HG03432 (cell line): Measurements from ENCODE around the gene CELA1.
"Not testable (repeated sequence)": the region's sequence is repeated elsewhere in the genome, so short reads cannot be mapped to it uniquely, and the experiment has no call there.

Experiments
- ATAC-seq: cut with Tn5 transposase; IDR thresholded peaks from one replicate; pipeline ENCODE4 v1.9.1; 2021; ENCODE audit warnings: mild to moderate bottlenecking, moderate library complexity; ENCODE audit not compliant: unreplicated experiment

CELA1 gene

GRCh38 chr12:51349026-51349425, 2.5 kb upstream of the CELA1 start:
- ATAC-seq, result no peak

GRCh38 chr12:51348116-51348515, 1.6 kb upstream of the CELA1 start:
- ATAC-seq, result no peak

- ATAC-seq, result no peak
Measured at GRCh38 chr12:51345681-51346080, 798 bp downstream of the CELA1 start.

GRCh38 chr12:51343201-51343600, 3.3 kb downstream of the CELA1 start:
- no peak for ATAC-seq

- ATAC-seq, result no peak
Measured at GRCh38 chr12:51342416-51342815, 4.1 kb downstream of the CELA1 start.

GRCh38 chr12:51341251-51342007, 5.0 kb downstream of the CELA1 start:
- no peak for ATAC-seq

GRCh38 chr12:51339750-51340149, 6.7 kb downstream of the CELA1 start:
- no peak for ATAC-seq

- ATAC-seq, result not testable (repeated sequence)
Measured at GRCh38 chr12:51337336-51337735, 9.1 kb downstream of the CELA1 start.

- ATAC-seq, result no peak
Measured at GRCh38 chr12:51335931-51336330, 10.5 kb downstream of the CELA1 start.

- ATAC-seq, result no peak
Measured at GRCh38 chr12:51334764-51335163, 11.7 kb downstream of the CELA1 start.

- no peak for ATAC-seq
Measured at GRCh38 chr12:51333536-51333935, 12.9 kb downstream of the CELA1 start.

GRCh38 chr12:51330186-51330585, 16.3 kb downstream of the CELA1 start:
- no peak for ATAC-seq

- ATAC-seq, result no peak
Measured at GRCh38 chr12:51329742-51330141, 16.7 kb downstream of the CELA1 start.

- ATAC-seq, result no peak
Measured at GRCh38 chr12:51328587-51328986, 17.9 kb downstream of the CELA1 start.

GRCh38 chr12:51326698-51327439, 19.6 kb downstream of the CELA1 start:
- peak; percentile 44 for ATAC-seq

- ATAC-seq, result no peak
Measured at GRCh38 chr12:51324953-51325352, 21.5 kb downstream of the CELA1 start.

- peak; percentile 73 for ATAC-seq
Measured at GRCh38 chr12:51323966-51324895, 22.2 kb downstream of the CELA1 start, which contains the start of gene BIN2. TSS of gene BIN2 (minus strand) at chr12:51324174. CDS start at chr12:51324102, 72 bp downstream.

- ATAC-seq, result peak; percentile 9
Measured at GRCh38 chr12:51323317-51323960, 23.0 kb downstream of the CELA1 start.

GRCh38 chr12:51322452-51322851, 24.0 kb downstream of the CELA1 start:
- no peak for ATAC-seq

GRCh38 chr12:51321882-51322281, 24.6 kb downstream of the CELA1 start:
- ATAC-seq, result no peak
